GM12891 (cell line): Measurements from ENCODE around the gene LAMA2.

Experiments used
- POLR2A ChIP-seq: IDR thresholded peaks from 2 replicates; pipeline ENCODE4 v1.6.1; 2011; ENCODE audit warnings: low read depth, low read length, control low read depth
- POLR2AphosphoS5 ChIP-seq: IDR thresholded peaks from 2 replicates; pipeline ENCODE4 v1.6.1; 2011; ENCODE audit warnings: low read depth, low read length, control low read depth
- TAF1 ChIP-seq: IDR thresholded peaks from 2 replicates; pipeline ENCODE4 v1.6.1; 2011; ENCODE audit warnings: low read depth, low read length, control low read depth

DNA sequence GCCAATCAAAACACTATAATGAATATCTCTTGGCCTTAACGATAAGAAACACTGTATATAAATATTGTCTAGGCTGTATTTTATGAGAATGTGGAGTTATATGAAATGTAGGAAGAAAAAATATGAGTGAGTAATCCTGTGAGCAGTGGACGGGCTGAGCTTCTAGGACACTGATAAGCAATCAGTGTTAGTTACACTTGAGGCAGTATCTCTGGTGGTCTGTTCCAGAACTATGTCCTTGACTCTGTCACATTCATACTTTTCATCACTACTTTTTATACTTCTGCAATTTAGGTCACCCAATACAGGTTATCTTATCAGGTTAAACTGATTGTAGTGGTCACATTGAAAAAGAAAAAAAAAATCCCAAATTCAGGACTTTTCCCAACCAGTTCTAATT, 360.4 kb downstream of the LAMA2 start:
- TF ChIP-seq POLR2A (no peak), TAF1 (no peak), POLR2AphosphoS5 (no peak)
